Activated T-cell treated with anti-CD3 and anti-CD28 coated beads, Interleukin-2, amount 50 U/mL, for 1 hour (primary cell): ENCODE data around the gene IL17RA.

Experiments used
- DNase-seq: peaks from one replicate; pipeline ENCODE4 v3.0.0-alpha.2; 2020

Gene IL17RA

DNA sequence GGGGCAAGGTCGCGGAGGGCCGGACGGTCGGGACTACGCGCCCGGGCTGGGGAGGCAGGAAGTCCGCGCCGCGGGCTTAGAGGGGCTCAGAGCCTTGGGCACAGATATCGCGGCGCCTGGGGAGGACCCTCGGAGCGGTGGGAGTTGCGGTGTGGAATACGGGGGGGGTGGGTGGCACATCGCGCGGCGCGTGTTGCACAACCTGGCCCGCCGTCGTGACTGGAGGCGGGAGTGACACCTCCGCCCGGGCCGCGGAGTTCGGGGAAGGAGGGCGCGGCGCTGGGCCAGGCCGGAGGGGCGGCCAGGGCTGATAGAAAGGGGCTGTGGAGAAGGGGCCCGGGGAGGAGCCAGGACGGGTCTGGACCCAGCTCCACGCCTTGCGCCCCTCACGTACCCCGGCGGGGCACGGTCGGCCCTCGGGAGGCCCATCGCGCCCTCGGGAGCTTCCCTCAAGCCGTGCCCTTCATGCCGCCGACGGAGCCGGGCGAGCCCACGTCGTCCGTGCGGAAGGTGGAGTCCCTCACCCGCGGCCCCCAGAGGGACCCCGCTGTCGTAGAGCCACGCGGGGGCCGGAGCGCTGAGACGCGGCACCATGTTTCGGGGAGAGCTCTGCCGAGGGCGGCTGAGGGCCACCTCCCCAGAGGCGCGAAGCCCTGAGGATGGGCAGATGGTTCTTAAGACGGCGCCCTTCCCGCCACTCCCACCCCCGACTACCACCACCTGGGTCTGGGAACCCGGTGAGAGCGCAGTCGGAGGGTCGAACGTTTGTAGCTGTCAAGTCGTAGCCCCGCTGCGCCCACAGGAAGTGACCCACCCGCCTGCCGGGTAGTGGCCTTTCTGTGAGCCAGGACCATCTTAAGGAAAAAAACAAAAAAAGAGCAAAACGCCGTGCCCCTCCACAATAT, 729 bp downstream of the IL17RA start:
- peak; percentile 54 for DNase-seq

GRCh38 chr22:17086296-17086695, 1.5 kb downstream of the IL17RA start:
- no peak for DNase-seq

- no peak for DNase-seq
These were observed 2.1 kb downstream of the IL17RA start for GRCh38 chr22:17086788-17087497.

- DNase-seq, result peak; percentile 57
These were observed 2.8 kb downstream of the IL17RA start for GRCh38 chr22:17087498-17088131.

DNA sequence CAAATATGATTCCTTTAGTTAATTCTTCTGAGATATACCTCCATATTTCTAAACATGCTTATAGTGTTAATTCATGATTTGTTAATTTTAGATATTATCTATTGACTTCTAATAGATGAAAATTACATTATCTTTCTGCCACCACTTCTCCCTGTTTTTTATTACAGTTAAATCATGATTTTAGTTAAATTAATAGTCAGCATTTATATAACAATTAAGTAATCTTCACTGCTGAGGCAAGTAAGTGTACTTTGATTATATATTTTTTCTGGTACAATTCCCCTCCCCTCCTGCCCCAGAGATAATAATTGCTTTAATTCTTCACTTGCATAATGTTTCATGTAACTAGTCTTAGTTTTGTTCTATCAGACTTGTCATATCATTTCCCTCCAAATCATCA, 5.8 kb downstream of the IL17RA start:
- no peak for DNase-seq

- no peak for DNase-seq
These were observed 7.1 kb downstream of the IL17RA start for GRCh38 chr22:17091851-17092250.

GRCh38 chr22:17093081-17093480, 8.3 kb downstream of the IL17RA start:
- no peak for DNase-seq

DNA sequence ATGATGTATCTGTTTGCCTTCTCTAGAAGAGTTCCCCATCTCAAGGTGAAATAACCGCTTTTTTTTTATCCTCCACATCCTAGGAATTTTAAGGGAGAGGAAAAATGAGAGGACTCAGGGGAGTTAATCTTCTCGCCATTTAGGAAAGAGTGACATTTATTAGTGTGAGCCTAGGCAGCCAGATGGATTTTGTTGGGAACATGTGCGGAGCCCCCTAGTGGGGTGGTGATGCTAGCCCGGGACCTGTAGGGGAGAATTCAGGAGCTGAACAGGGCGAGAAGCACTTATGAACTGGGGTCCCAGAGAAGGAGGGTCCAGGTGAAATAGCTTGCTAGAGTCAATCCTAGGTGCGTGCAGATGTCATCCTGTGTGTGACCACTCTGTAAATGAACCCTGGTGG, 10.7 kb downstream of the IL17RA start:
- DNase-seq, result no peak

- no peak for DNase-seq
These were observed 11.3 kb downstream of the IL17RA start for GRCh38 chr22:17096071-17096470.

- no peak for DNase-seq
These were observed 12.3 kb downstream of the IL17RA start for GRCh38 chr22:17097062-17097461.

GRCh38 chr22:17097701-17098100, 12.9 kb downstream of the IL17RA start:
- no peak for DNase-seq

DNA sequence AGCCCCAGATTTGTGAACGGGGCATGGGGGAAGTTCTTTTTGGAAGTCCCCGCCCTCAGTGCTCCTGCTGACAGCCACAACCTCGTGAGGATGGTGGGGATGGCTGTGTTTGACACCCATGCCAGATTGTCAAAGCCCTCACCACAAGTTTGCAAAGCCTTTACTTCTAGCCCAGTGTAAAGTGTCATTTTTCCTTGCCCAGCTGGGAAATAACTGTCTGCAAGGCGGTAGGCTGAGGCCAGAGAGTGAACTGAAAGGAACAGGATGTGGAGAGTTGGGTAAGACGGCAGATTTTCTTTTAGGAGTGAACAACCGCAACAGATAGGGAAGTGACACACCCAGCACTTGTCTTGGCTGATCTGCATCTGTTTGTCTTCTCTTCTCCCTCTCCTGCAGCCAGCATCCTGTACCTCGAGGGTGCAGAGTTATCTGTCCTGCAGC, 13.6 kb downstream of the IL17RA start:
- DNase-seq, result no peak

DNA sequence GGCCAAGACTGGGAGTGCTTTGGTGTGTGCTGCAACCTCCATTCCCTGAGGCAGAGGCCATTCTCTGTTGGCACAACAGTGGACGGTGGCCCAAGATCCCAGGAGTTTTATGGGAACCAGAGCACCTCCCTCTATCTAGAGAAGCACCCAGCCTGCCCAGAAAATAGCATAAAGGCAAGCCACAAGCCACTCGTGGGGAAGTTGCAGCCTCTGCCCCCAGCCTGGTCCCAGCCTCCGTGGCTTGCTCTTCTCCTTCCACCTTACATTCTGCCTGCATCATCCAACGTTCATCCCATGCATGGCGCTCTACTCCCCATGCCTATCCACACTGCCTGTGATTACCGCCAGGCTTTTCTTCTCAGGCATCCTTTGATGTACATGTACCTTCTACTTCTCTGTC, 15.8 kb downstream of the IL17RA start:
- DNase-seq, result no peak

GRCh38 chr22:17101475-17102296, 16.9 kb downstream of the IL17RA start:
- DNase-seq, result no peak

DNA sequence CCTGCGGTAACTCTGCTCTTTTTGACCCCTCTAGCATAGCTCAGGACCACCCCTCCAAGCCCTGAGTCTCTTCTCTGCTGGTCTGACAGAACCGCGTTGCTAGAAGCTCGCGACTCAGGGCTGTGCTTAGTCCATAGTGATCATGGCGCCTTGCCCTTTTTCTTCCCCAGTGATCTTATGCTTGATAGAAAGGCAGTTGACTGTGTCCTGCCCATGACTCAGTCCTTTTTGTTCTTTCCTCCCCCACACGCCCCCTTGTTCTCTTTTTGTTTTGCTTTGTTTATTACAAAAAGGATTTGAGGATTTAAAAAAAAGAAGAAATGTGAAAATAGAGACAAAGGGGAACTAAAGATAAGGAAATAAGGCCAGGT, 17.5 kb downstream of the IL17RA start:
- DNase-seq, result no peak

- no peak for DNase-seq
These were observed 18.6 kb downstream of the IL17RA start for GRCh38 chr22:17103351-17103750.

DNA sequence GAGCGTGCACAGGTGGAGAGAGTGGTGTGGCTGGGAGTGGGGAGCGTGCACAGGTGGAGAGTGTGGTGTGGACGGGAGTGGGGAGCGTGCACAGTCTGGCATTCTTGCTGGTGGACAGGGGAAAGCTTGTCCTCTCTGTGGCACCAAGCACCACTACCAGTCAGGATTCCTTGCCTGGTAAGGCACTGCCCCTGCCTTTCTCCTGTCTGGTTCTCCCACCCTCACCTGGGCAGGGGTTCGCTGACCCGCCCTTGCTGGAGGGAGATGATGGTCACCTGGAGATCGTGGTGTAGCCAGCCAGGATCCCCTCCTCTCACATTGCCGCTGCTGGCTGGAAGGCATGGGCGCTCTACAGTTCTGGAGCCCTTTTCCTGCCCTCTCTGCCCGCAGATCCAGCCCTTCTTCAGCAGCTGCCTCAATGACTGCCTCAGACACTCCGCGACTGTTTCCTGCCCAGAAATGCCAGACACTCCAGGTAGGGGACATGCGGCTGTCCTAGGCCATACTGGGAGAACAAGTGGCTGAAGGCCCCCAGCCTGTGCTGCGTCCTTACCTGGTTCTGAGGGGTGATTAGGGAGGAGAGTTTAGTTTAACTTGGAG, 19.6 kb downstream of the IL17RA start:
- DNase-seq, result no peak

DNA sequence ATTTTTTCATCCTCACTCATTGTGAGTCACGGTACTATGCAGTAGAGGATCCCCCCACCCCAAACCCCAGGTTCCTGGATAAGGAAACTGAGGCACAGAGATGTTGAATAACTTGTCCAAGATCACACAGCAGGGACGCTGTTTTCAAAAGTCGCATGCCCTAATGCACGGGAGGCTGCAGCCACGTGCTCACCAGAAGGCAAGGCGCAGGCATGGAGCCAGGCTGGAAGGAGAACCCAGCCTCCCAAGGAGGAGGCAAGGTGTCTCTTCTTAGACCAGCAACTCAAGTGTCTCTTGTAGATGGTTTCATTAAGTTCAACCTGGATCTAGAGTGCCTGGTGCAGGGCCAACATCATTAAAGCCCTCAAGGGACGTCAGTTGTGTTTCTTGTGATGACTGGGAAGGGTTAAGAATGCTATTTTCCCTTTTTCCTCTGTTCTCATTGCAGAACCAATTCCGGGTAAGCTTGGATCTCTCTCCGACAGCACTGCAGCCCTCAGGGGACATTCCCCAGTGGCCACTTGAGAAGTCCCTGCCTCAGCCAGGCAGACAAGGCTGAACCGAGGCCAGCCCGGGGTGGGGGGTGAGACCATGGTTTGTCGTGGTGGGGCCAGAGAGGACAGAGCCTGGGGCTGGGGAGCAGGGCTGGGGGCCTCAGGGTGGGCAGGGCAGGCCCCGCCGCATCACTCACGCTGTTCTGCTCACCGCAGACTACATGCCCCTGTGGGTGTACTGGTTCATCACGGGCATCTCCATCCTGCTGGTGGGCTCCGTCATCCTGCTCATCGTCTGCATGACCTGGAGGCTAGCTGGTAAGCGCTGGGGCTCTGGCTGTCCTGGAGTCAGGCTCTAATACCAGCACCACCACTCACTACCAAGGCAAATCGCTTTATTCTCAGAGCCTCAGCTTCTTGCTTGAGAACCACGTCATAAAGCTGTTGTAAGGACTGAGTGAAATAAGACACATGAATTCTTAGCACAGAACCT, 20.6 kb downstream of the IL17RA start:
- DNase-seq, result no peak

DNA sequence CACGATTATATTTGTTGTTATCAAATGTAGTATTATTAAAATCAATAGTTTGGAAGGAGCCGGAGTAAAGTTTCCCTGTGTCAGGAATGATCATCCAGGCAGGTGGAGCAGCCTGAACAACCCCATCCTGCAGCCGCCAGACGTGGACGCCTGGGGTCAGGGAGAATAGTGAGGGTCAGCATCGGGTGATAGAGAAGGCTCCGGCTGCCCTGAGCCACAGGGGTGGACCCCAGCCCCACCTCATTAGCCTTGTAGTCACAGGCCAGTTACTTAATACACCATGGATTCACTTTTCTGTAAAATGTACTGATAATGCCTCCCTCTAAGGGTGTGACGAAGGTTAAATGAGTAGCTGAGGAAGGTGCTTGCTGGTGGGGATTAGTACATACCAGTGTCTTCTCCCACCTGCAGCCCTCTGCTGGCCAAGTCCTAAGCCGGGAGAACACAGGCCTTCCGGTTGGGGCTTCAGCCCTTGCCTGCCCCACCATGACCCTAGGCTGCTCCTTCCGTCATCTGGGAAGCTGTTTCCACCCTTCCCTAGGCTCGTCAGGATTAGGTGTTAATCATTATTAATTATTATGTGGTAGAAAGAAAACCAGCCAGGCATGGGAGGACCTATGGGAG, 21.5 kb downstream of the IL17RA start:
- DNase-seq, result no peak

DNA sequence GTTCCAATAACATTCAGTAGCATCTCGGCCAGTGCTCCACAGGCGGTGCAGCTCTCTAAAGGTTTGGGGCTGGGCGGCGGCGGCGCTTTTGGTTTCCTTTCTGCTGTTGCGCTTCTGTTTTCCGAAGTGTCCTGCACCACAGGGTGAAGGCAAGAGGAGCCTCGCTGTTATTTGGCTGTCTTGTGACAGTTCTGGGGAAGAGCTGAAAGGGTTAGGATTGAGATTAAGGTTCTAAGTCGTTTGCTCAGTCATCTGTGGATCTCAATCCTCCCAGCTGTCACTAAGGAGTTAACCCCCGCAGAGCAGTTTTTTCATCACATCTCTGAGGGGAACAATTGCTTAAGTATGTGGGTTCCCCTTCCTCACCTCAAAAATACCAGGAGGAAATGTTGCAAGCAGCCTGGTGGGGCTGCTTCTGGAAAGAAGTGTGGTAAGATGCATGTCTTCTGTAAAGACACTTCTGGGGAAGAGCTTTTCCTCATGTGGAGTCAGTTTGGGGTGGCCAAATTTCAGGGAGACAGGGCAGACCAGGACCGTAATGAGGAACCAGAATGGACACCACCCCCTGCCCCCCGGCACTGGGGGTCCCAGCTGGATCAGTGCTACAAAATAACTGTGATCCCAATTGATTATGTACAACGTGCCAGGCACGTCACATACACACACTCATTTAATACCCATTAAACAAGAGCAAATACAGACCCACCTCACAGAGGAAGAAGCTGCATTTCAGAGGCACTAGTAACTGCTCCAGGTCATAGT, 22.2 kb downstream of the IL17RA start:
- peak; percentile 39 for DNase-seq
